Activated CD4-positive, alpha-beta T cell treated with anti-CD3 and anti-CD28 coated beads, Interleukin-2, amount 50 U/mL, for 16 hours (primary cell): ENCODE results near the gene NUP98.
"Not testable (repeated sequence)": the region's sequence is repeated elsewhere in the genome, so short reads cannot be mapped to it uniquely, and the experiment has no call there.

Source experiments
- DNase-seq: peaks from one replicate; pipeline ENCODE4 v3.0.0-alpha.2; 2020

Gene NUP98

DNA sequence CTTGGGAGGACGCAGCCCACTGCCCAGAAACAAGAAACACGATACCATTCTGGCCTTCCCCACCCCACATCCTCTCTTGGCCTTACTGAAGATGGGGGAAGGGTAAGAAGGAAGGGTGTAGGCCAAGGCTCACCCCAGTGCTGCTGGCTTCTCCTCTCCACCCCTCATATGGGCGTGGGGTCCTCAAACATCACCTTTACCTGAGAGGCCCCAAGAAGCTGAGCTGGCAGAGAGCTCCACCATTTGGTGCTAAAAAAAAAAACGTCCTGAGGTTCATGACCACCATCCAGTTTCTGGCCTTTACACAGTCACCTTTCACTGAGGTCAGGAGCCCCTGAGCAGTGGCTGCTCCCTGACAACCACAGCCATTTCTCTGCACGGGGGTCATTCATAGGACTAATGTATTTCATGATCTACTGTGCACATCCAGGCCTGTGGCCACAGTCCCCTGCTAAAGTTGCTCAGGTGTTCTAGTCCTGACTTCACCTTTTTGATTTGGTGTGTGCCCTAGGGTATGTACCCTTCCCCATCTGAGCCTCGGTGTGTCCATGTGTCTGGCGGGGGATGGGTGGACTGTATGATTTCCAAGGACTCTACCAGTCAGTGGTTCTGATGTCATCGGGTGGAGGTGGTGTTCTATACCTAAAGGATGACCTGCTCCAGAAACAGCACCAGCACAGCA, 28.3 kb upstream of the NUP98 start:
- no peak for DNase-seq

DNA sequence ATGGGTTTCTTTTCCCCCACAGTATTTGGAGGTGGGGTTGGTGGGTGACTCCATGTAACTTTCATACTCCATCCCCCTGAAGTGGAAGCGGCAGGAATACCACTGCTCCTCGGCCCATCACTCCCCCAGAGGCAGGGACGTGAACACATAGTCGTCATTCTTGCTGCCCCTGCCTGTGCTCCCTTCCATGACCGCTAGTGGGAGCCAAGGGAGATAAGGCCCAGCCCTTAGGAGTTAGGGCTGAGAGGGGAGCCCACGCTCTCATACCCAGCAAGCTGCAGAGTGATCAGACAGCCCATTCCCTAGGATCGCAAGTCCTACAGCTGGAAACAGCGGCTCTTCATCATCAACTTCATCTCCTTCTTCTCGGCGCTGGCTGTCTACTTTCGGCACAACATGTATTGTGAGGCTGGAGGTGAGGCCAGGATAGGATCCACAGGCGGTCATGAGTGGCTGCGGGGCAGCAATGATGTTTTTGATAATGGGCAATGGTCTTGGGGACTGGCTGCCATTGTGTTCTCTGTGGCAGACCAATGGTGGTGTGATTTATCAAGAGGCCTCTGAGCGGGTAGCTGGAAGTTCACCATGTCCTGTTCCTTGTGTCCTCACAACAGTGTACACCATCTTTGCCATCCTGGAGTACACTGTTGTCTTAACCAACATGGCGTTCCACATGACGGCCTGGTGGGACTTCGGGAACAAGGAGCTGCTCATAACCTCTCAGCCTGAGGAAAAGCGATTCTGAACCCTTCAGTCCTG, 27.5 kb upstream of the NUP98 start:
- peak; percentile 84 for DNase-seq

DNA sequence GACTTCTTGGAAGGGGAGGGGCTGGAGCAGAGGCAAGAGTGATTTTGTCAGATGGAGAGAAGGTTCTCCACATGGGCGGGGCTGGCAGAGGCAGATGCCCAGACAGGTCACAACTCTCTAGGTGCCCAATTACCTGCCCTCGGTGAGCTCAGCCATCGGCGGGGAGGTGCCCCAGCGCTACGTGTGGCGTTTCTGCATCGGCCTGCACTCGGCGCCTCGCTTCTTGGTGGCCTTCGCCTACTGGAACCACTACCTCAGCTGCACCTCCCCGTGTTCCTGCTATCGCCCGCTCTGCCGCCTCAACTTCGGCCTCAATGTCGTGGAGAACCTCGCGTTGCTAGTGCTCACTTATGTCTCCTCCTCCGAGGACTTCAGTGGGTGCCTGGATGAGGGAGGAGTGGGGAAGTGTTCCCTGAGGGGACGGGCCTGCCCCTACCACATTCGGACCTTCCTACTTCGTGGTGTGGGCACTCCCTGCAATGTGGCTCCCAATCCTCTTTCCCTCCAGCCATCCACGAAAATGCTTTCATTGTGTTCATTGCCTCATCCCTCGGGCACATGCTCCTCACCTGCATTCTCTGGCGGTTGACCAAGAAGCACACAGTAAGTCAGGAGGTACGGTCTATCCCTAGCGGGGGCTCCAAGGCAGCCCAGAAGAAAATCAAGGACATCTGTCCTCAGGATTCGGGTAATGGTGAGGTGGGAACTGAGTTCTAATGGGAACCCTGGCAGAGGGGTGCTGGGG, 26.6 kb upstream of the NUP98 start:
- DNase-seq = no peak

DNA sequence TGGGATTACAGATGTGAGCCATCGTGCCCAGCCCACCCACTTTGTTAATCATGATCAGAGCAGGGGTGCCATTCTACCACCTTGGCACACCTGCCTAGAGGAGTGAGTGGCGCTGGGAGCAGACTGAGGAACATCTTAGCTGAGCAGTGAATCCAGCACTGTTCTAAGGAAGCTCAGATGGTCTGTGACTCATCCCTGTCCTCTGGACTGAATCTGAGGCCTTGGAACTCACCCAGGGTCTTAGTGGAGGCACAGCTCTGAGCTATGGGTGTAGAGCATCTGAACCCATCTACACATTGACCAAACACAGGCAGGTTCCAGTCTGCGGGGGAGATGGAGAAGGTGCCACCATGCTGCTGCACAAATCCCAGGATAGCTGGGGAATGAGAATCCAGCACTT, 25.9 kb upstream of the NUP98 start:
- DNase-seq = no peak

DNA sequence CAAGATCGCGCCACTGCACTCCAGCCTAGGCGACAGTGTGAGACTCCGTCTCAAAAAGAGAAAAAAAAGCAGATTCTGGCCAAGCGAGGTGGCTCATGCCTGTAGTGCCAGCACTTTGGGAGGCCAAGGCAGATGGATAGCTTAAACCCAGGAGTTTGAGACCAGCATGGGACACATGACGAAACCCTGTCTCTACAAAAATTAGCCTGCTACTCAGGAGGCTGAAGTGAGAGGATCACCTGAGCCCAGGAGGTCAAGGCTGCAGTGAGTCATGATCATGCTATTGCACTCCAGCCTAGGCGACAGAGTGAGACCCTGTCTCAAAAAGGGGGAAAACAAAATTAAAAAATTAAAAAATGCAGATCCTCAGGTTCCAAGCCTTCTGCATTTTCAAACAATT, 25.0 kb upstream of the NUP98 start:
- no peak for DNase-seq

DNA sequence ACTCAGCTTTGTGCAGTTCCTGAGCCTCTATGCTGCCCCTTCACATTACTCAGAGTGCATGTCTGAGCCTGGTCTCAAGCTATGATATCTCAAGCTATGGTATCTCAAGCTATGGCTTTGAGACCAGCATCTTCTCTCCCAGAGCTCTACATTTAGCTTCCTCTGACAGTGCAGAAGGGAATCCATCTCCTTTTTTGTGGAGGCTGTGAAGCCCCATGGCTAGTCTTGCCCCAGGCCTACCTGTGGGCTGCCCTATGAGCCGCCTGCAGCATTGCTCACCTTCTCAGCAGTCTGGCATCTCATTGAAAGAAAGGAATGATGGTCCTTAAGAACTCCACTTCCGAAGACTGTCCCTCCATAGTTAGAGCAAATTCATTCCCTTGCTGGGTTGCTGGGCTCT, 23.6 kb upstream of the NUP98 start:
- no peak for DNase-seq

DNA sequence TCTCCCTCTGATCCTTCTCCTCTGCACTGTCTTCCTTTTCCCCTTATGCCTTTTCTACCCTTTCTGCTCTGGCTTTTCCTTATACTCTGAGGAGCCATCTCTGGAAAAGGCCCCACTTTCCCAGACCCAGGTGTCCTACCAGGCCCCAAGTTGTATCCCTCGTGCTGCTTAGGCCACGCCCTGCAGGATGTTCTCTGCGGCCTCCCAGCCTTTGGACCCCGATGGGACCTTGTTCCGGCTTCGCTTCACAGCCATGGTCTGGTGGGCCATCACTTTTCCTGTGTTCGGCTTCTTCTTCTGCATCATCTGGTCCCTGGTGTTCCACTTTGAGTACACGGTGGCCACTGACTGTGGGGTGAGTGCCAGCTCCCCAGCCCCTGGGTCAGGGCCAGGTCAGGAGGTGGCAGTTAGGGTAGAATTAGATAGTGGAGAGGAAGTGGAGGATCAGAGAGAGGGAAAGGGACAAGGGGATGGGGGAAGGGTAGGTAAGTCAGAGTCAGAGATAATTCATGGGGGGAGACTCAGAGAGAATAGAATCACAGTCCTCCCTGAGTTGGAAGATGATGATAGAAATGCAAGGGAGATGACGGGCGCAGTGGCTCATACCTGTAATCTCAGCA, 19.9 kb upstream of the NUP98 start:
- no peak for DNase-seq

DNA sequence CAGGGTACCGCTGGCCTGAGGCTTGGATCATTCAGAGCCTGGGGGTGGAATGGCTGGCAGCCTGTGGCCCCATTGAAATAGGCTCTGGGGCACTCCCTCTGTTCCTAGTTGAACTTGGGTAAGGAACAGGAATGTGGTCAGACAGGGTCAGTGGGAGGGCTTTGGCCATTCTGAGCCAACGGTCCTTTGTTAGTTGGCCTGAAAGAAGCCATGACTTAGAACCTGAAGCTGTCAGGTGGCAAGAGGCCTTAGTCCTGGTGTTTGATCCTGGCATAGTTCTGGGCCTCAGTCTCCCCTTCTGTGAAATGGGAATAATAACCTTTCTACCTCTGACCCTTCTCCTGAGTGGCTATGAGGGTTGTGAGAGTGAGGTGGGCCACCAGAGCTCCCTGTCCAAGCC, 19.3 kb upstream of the NUP98 start:
- DNase-seq = no peak

DNA sequence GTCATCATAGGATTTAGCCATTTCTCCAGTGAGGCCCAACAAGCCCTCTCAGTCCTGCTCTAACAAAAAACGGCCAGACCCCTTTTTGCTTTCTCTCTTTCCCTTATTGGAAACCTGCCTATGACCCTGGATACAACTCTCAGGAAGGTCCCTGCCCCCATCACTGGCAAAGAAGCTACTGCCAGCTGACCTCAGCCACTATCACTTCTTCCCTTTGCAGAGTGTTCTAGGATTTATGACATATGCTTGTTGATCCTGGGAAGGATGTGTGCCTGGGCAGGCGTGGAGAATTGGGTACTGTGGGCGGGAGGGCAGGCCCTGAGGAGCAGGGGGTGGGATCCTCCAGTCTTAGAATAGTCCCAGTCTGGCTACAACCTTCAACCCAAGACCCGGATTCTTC, 18.5 kb upstream of the NUP98 start:
- DNase-seq = no peak

DNA sequence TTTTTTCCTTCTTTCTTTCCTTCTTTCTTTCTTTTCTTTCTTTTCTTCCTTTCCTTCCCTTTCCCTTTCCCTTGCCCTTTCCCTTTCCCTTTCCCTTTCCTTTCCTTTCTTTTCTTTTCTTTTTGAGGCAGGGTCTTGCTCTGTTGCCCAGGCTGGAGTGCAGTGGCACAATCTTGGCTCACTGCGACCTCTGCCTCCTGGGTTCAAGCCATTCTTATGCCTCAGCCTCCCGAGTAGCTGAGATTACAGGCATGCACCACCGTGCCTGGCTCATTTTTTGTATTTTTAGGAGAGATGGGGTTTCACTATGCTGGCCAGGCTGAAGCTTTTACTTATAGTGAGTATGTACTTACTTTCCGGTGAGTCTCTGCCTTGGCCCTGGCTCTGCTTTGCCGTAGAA, 17.5 kb upstream of the NUP98 start:
- not testable (repeated sequence) for DNase-seq

DNA sequence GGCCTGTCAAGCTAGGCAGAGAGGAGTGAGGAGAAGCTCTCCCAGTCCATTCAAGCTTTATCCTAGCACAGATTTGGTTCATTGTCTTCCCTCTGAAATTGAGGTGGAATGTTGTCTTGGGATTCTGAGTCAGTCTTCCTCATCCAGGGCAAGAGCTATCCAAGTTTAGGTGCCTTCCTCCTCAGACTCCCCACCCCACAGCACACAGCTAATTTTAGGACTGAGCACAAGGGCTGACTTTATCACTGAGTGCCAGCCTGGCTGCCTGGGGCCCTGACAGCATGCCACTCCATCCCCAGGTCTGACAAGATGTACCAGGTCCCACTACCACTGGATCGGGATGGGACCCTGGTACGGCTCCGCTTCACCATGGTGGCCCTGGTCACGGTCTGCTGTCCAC, 13.6 kb upstream of the NUP98 start:
- DNase-seq = no peak

DNA sequence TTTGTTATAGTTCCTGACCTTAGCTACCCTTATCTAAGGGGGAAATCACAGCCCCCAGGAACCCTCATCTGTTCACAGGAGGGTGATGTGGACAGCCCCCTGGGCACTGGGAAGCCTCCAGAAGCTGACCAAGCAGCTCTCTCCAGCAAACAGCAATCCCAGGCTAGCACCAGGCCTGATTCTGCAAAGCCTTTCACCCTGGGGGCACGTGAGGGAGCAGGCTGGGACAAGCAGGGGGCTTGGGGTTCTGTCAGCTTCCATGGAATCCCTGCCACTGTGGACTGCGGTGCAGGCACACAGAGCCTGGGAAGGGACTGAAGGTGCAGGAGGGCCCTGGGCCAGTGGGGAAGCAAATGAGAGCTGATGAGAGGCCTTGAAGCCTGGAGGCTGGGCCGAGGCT, 13.1 kb upstream of the NUP98 start:
- no peak for DNase-seq

DNA sequence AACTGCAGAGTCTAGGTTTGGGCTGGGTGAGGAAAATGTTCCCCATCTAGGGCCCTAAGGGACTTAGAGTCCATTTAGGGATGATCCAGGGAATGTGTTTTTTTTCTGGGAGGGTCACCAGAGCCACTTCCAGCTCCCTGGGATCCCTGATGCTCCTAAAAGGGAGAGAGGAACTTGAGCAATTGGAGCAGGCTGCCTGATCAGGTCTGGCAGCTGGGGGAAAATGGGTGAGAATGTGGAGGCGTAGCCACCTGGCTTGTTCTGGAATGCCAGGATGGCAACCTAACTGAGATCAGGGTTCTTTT, 12.2 kb upstream of the NUP98 start:
- DNase-seq = no peak

DNA sequence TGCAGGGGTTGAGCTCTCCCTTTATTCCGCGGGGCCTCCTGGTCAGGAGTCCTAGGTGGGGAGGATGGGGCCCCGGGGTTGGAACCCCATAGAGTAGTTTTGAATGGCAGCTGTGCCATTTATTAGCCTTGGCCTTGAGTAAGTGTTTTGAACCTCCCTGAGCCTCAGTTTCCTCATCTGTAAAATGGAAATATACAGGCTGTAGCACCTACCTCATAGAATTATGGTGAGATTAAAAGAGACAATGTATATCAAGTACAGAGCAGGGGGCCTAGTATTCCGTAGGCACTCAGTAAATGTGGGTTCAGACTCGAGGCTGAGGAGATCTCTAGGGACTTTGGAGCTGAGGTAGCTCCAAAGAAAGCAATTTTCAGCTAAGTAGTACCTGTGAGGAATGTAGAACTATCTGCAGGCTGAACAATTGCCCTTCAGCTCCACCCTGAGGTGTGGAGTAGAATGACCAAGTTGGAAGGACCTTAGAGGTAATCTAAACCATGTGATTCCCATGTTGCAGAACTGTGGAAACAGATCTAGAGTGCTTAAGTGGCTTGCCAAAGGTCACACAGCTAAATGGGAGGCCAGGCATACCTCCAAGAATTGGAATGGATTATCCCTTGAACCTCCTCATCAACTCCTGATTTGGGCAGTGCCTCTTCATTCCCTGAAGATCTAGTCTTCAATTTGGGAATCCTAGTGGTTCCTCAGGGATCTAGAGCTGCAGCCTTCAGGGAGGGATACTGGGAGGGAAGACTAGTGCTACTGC, 11.7 kb upstream of the NUP98 start:
- DNase-seq = peak; percentile 71

DNA sequence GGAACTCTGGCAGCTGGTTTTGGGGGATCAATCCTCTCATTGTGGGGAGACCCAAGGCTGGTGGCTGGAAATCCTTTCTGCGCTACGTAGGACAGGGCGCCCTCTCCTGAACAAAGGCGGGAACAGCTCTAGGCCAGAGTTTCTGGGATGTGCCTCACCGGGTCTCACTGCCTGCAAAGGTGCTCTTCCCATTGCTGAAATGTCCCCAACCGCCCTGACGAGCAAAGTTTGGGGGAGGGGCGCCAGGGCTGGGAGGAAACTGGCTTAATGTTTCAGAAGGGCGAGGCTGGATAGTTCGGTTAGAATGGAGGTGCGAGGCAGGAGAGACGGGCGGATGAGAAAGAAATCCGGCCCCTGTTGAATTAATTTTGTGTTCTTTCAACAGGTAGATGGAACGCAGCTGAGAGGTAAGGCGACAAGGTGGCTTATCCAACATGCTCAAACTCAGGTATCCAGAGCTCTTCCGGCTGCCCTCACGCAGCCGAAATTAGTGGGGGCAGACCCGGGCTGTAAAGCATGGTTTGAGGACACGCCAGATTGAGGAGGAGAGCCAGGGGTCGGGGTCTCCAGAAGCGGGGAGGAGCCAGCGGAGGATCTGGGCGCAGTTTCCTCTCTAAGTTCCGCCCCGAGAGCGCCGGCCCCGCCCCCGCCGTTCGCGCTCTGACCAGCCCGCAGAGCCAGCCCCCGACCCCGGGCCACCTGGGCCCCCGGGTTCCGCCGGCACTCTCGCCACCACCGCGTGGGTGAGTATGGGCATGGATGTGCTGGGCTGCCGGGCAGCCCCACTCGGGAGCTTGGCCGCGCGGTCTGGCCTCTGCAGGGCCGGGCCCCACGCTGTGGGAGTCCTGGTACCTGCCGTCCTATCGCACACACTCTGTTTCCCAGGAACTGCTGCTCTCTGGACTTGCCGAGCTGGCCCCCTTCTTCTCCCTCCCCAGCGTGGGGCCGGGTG, 10.8 kb upstream of the NUP98 start, which contains the start of gene PGAP2:
Gene PGAP2, plus strand, starts transcription at position 652 of the 952 bp plus-strand sequence. CDS start 2,700 bp downstream, outside the sequence.
- DNase-seq = peak; percentile 67

DNA sequence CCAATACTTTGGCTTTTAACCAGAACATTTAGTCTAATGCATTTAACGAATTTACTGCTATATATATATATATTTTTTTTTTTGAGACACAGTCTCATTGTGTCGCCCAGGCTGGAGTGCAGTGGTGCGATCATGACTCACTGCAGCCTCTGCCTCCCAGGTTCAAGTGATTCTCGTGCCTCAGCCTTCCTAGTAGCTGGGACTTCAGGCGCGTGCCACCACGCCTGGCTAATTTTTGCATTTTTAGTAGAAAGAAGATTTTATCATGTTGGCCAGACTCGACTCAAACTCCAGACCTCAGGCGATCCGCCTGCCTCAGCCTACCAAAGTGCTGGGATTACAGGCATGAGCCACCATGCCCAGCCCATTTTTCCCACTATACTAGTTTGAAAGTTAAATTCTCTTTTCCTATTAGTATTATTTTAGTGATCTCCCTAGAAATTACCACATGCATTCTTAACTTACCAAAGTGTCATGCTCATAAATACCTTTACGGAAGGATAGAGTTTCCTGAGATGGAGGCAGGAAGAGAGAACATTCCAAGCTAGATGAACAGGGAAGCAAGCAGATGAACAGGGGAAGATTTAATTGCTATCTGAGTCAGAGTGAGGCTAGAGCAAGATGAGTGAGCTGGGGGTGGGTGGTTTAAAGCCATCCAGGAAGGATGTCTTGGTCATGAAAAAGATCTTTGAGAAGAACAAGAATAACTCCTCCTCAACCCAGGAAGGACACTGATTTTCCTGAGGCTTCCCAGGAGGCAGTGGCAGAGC, 6.6 kb upstream of the NUP98 start:
- DNase-seq = no peak

DNA sequence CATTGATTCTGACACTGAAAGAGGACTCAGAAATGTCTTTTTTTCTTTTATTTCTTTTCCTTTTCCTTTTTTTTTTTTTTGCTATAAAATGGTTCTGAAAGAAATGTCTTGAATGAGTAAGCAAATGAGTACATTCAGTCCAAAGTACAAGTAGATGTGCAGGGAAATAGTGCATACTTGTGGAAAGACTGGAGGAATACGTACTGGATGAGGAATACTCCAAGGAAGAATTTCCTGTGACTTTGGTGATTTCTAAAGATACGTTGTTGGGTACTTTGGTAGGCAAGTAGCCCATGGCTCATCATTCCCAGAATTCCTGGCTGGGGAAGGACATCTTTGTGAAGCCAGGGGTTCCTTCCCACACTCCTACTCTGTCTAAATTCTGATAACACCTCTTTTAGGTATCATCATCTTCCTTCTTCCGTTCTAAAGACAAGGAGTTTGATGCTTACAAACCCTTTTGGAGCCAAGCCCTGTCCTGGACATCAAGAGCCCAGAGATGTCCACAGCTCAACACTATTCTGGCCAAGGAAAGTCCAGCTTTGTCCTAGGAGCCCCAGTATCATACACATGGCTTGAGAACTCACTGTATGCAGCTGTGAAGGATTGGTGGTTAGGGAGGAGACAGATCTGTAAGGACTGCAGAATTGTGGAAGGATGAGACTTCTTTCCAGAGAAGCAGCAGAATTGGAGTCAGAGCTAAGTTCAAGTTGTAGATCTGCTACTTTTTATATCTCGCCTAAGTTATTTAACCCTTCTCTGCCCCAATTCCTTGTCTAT, 4.8 kb upstream of the NUP98 start:
- DNase-seq = no peak

DNA sequence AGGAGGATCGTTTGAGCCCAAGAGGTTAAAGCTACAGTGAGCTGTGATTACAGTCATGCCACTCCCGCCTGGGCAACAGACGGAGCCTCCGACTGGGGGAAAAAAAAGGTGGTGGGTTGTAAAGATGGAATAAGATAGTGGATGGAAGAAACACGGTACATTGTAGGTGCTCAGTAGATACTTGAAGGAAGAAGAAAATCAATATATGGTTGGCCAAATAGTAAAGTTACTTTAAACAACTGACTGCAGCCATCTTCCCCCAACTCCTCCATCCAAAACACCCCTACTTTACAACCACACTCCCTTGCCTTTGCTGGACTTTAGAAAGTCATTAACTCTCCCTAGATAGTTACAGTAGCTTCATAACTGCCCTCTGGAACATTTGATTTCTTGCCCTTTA, 2.5 kb upstream of the NUP98 start:
- DNase-seq = no peak

DNA sequence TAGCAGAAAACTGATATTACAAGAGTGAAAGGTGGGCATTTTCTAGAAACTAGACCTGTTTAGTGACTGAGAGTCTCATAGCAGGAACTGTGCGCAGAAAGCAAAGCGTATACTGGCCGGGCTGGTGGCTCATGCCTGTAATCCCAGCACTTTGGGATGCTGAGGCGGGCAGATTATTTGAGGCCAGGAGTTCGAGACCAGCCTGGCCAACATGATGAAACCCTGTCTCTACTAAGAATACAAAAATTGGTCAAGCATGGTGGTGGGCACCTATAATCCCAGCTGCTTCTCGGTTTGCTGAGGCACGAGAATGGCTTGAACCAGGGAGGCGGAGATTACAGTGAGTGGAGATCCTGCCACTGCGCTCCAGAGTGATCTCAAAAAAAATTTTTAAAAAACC, 1.8 kb upstream of the NUP98 start:
- no peak for DNase-seq

DNA sequence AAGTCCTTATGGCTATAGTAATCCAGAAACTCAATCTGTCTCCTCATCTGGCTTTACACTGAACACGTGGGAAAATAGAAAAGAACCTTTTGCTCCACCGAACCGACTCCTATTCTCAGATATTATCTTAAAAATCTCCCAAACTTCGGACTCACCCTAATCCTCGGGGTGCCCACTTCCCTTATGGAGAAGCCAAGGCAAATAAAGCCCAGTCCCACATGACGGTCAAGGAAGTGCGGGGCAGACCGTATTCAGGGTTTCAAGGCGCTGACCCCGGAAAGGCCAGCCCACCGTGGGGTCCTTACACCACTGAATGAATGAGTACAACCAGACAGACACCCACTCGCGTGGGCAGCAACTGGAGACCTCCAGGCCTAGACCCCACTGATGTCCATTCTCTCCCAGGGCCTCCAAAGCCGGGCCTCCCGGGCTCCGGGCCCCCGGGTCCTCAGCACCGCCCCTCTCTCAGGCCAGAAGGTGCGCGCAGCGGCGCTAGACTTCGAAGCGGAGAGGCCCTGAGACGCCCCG, 489 bp downstream of the NUP98 start:
- DNase-seq = no peak
